ENCODE measurements around the gene C10orf90. TPM values are rescaled to one million over a fixed set of nuclear protein-coding genes. Genes with fewer than 3 reads are reported as not detected.

The C10orf90 gene
- total and polyA plus RNA-seq, 2 donors (not counting 3 experiments of a cell fraction or from before 2014, with no cell fraction given) = not detected

- H3K4me2 ChIP-seq (ENCODE audit: insufficient read depth, low read length) = no peak overlapping the region
- no peaks in the 10 kb centered on the region for H4K20me1 ChIP-seq (replicated peaks; ENCODE audit: control insufficient read depth, extremely low read depth, insufficient read depth, low read length)
- intact Hi-C loops (cut with micrococcal nuclease) = no loop called here
- H3K27ac ChIP-seq (ENCODE audit: insufficient read depth, low read depth, low read length) = no peak overlapping the region
- H3K4me1 ChIP-seq (ENCODE audit: control insufficient read depth, extremely low read depth, insufficient read depth, low read length) = no peaks in the 10 kb centered on the region
- no peaks in the 10 kb centered on the region for H3K27me3 ChIP-seq (ENCODE audit: control insufficient read depth in 2 of 2, insufficient read depth in 2 of 2, low read length in 2 of 2)
- ChIA-PET CTCF (no interaction called here), POLR2A (no interaction called here)
- no peaks in the 10 kb centered on the region for H3K9me1 ChIP-seq (replicated peaks; ENCODE audit: control insufficient read depth, extremely low read depth, insufficient read depth, low read length)
- no peaks in the 10 kb centered on the region for H3K79me2 ChIP-seq (ENCODE audit: control insufficient read depth, insufficient read depth, low read length)
- dilution Hi-C loops (cut with MboI; ENCODE audit: extremely low pct_ligation_motif_present, low sequenced_read_pairs) = no loop called here
- TF ChIP-seq POLR2AphosphoS5 (IDR thresholded peaks at IDR 0.05; ENCODE audit: insufficient read depth, low read depth, low read length) = no peak
- no peak for TF ChIP-seq POLR2A (IDR thresholded peaks at IDR 0.05; ENCODE audit: low read depth, low read length)
- TF ChIP-seq, protein P1, sequence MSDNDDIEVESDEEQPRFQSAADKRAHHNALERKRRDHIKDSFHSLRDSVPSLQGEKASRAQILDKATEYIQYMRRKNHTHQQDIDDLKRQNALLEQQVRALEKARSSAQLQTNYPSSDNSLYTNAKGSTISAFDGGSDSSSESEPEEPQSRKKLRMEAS (IDR thresholded peaks at IDR 0.05; ENCODE audit: insufficient read depth, insufficient read length) = no peak
- no peak for TF ChIP-seq JUN (IDR thresholded peaks at IDR 0.05; ENCODE audit: borderline replicate concordance, insufficient read depth, insufficient read length, low read depth)
- TF ChIP-seq, protein P2, sequence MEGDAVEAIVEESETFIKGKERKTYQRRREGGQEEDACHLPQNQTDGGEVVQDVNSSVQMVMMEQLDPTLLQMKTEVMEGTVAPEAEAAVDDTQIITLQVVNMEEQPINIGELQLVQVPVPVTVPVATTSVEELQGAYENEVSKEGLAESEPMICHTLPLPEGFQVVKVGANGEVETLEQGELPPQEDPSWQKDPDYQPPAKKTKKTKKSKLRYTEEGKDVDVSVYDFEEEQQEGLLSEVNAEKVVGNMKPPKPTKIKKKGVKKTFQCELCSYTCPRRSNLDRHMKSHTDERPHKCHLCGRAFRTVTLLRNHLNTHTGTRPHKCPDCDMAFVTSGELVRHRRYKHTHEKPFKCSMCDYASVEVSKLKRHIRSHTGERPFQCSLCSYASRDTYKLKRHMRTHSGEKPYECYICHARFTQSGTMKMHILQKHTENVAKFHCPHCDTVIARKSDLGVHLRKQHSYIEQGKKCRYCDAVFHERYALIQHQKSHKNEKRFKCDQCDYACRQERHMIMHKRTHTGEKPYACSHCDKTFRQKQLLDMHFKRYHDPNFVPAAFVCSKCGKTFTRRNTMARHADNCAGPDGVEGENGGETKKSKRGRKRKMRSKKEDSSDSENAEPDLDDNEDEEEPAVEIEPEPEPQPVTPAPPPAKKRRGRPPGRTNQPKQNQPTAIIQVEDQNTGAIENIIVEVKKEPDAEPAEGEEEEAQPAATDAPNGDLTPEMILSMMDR (IDR thresholded peaks at IDR 0.05; ENCODE audit: extremely low read depth in 1 of 2, insufficient read depth in 1 of 2, low read depth in 1 of 2, low read length in 2 of 2) = no peak
- no peak for TF ChIP-seq EZH2 (IDR thresholded peaks at IDR 0.05; ENCODE audit: borderline replicate concordance, low read depth, low read length, severe bottlenecking)
- no peak overlapping the region for H3K9ac ChIP-seq (replicated peaks; ENCODE audit: extremely low read depth, insufficient read depth, low read length)
- FAIRE-seq (no peak), DNase-seq (ENCODE audit: low read depth, low spot score) (no peak)
- H3K4me3 ChIP-seq (replicated peaks in 1 of 3; ENCODE audit: insufficient read depth in 1 of 3, low read depth in 1 of 3, low read length in 3 of 3) = no peak overlapping the region
- H3K36me3 ChIP-seq (ENCODE audit: control insufficient read depth in 2 of 2, extremely low read depth in 1 of 2, insufficient read depth in 2 of 2, low read length in 2 of 2) = no peaks in the 10 kb centered on the region
- no peak overlapping the region for H2AFZ ChIP-seq (ENCODE audit: low read depth, low read length)
- no peaks in the 10 kb centered on the region for H3K9me3 ChIP-seq (replicated peaks; ENCODE audit: control insufficient read depth, insufficient read depth, low read length)
- BruUV-seq (replicated peaks) = no TSS peak
These were observed 194.2 kb downstream of the C10orf90 start for GRCh38 chr10:126476246-126476645.
